GM12878 (cell line): ENCODE results near the gene SLC17A6.

ENCODE experiments used
- CEBPB ChIP-seq, 2 experiments: fragments of 150-350 bp in 1 of 2; IDR thresholded peaks; 2 replicates each; pipeline ENCODE4 v1.6.1; 2012 to 2014; ENCODE audit warnings: low read depth in 2 of 2, low read length in 2 of 2, borderline replicate concordance in 1 of 2, inconsistent platforms in 1 of 2
- CHD4 ChIP-seq: fragments of 200-600 bp; sonication (generic); IDR thresholded peaks from 2 replicates; pipeline ENCODE4 v1.6.1; 2016; ENCODE audit warnings: mild to moderate bottlenecking
- ETV6 ChIP-seq, 2 experiments: fragments of 450-650 bp in 1 of 2; IDR thresholded peaks in 1 of 2; conservative IDR thresholded peaks in 1 of 2; 2 replicates each; pipeline ENCODE4 v1.6.1; 2014; ENCODE audit warnings: antibody characterized with exemption in 1 of 2, borderline replicate concordance in 1 of 2, low read depth in 1 of 2, mild to moderate bottlenecking in 1 of 2, moderate library complexity in 1 of 2
- MYC ChIP-seq: IDR thresholded peaks from 2 replicates; pipeline ENCODE4 v1.6.1; 2011; ENCODE audit warnings: mild to moderate bottlenecking, low read length, moderate library complexity, inconsistent platforms; ENCODE audit not compliant: insufficient read depth, insufficient replicate concordance, insufficient read length, severe bottlenecking
- SIN3A ChIP-seq: IDR thresholded peaks from 2 replicates; pipeline ENCODE4 v1.6.1; 2012; ENCODE audit warnings: low read depth, low read length, improper control_type of control experiment
- TF ChIP-seq, protein P1 (sequence below), 3 experiments: IDR thresholded peaks in 2 of 3; conservative IDR thresholded peaks in 1 of 3; 2 replicates each; pipeline ENCODE4 v1.5.1; 2011; ENCODE audit warnings: low read depth in 3 of 3, low read length in 3 of 3, mild to moderate bottlenecking in 3 of 3, control low read depth in 2 of 3, moderate library complexity in 2 of 3, inconsistent platforms in 1 of 3, mixed read lengths in 1 of 3; ENCODE audit not compliant: control insufficient read depth in 2 of 3, insufficient read depth in 1 of 3; ENCODE audit errors: extremely low read depth in 1 of 3

DNA sequence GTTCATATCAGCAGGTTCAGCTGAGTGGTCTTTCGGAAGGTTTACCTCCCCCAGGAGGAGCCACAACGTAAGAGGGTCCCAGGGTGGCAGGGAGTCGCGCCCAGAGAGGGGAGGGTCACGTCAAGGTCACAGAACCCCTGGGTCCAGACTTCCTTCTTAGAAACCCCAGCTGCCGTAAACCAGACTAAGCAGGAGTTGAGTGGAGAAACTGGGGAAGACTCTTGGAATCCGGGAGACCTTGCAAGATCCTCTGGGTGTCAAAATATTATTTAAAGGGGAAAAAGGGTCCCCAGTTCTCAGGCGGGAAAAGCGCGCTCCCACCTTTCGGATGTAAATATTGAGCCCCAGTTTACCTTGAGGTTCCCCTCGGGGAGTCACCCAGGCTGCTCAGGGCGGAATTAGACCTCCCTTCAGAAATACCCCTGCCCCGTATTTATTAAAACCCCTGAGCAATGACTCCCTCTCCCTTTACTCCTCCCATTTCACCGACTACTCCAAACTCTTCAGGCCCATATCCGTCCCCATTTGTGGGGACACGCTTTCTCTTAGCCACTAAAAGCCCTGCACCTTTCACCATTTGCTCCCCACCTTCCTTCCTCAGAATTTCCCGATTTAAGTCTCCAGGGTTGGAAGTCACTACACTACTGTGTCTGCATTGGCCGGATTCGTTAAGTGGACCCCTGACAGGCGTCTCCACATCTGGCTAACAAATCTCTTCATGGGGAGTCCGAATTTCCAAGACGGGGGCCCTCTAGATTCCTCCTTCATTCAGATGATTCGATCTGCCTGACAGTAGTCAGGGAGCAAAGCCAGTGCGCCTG lies 4.2 kb downstream of the SLC17A6 start:
- TF ChIP-seq CHD4: no peak
- no peak for TF ChIP-seq SIN3A
- TF ChIP-seq, protein P1, sequence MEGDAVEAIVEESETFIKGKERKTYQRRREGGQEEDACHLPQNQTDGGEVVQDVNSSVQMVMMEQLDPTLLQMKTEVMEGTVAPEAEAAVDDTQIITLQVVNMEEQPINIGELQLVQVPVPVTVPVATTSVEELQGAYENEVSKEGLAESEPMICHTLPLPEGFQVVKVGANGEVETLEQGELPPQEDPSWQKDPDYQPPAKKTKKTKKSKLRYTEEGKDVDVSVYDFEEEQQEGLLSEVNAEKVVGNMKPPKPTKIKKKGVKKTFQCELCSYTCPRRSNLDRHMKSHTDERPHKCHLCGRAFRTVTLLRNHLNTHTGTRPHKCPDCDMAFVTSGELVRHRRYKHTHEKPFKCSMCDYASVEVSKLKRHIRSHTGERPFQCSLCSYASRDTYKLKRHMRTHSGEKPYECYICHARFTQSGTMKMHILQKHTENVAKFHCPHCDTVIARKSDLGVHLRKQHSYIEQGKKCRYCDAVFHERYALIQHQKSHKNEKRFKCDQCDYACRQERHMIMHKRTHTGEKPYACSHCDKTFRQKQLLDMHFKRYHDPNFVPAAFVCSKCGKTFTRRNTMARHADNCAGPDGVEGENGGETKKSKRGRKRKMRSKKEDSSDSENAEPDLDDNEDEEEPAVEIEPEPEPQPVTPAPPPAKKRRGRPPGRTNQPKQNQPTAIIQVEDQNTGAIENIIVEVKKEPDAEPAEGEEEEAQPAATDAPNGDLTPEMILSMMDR (IDR thresholded peaks at IDR 0.05 in 2 of 3, conservative IDR thresholded peaks at IDR 0.05 in 1 of 3; ENCODE audit: control insufficient read depth in 2 of 3, extremely low read depth in 1 of 3, insufficient read depth in 1 of 3, low read depth in 3 of 3, low read length in 3 of 3): no peak
- no peak for TF ChIP-seq ETV6 (conservative IDR thresholded peaks at IDR 0.05 in 1 of 2, IDR thresholded peaks at IDR 0.05 in 1 of 2; ENCODE audit: borderline replicate concordance in 1 of 2, low read depth in 1 of 2)
- TF ChIP-seq MYC: no peak
- TF ChIP-seq CEBPB (IDR thresholded peaks at IDR 0.05; ENCODE audit: borderline replicate concordance in 1 of 2, low read depth in 2 of 2, low read length in 2 of 2): no peak
